HepG2 (cell line): ENCODE data around the gene OGG1. TPM values are rescaled to one million over a fixed set of nuclear protein-coding genes. Genes with fewer than 3 reads are reported as not detected.

Source experiments
- ATAC-seq: fragments of 200-7000 bp; cut with Tn5 transposase; 3 replicates; pipeline ENCODE4 v1.9.1; 2020; ENCODE audit warnings: mild to moderate bottlenecking, moderate library complexity
- BruUV-seq: library from RNA; stranded (reverse); fragments of 400-500 nt; replicated peaks from 2 replicates; lab custom pipeline; 2021; lab: Mats Ljungman, UMichigan
- CTCF ChIA-PET: fragments of 300-600 bp; formaldehyde crosslinking; extraction: SDS; loops from one replicate; lab custom pipeline; 2021; ENCODE audit warnings: low total read pairs, inconsistent platforms, low intra/inter-chr PET ratio; lab: Yijun Ruan, JAX
- POLR2A ChIA-PET: fragments of 350-600 bp; sonication (Branson Sonifier 250); formaldehyde crosslinking; loops from one replicate; lab custom pipeline; 2020; ENCODE audit warnings: antibody characterized with exemption, inconsistent platforms; lab: Yijun Ruan, JAX
- DNase-seq: peaks from one replicate; pipeline ENCODE4 v3.0.0-alpha.2; 2015; ENCODE audit warnings: low spot score
- FAIRE-seq: peaks from 3 replicates; lab custom pipeline; 2011; peaks lifted over from hg19 to GRCh38; lab: Jason Lieb, UNC
- H2AFZ ChIP-seq: one replicate; pipeline ENCODE4 v1.6.1; 2011; ENCODE audit warnings: low read length, inconsistent platforms
- H3K27ac ChIP-seq: fragments of 300-600 bp; 3 replicates; pipeline ENCODE4 v1.8.0; 2011; ENCODE audit warnings: mixed run types, mild to moderate bottlenecking, mixed read lengths, low read length, inconsistent platforms; ENCODE audit not compliant: insufficient read depth; ENCODE audit errors: extremely low read length
- H3K27me3 ChIP-seq, 2 experiments: fragments of 200-600 bp in 1 of 2; 2 replicates in 1 of 2; 3 replicates in 1 of 2; pipeline versions ENCODE4 v1.6.0 to v1.8.0; 2011; ENCODE audit warnings: low read length in 2 of 2, mild to moderate bottlenecking in 2 of 2, moderate library complexity in 2 of 2, inconsistent platforms in 1 of 2; ENCODE audit not compliant: insufficient read depth in 2 of 2, control insufficient read depth in 1 of 2
- H3K36me3 ChIP-seq, 2 experiments: fragments of 200-600 bp in 1 of 2; replicated peaks in 1 of 2; 2 replicates in 1 of 2; 3 replicates in 1 of 2; pipeline versions ENCODE4 v1.5.1 to v1.8.0; 2011; ENCODE audit warnings: low read length in 2 of 2, inconsistent platforms in 1 of 2; ENCODE audit not compliant: insufficient read depth in 2 of 2, control insufficient read depth in 1 of 2
- H3K4me1 ChIP-seq: 2 replicates; pipeline ENCODE4 v1.5.1; 2012; ENCODE audit warnings: low read length, inconsistent platforms; ENCODE audit not compliant: insufficient read depth
- H3K4me2 ChIP-seq: 2 replicates; pipeline ENCODE4 v1.6.0; 2011; ENCODE audit warnings: low read depth, low read length, inconsistent platforms
- H3K4me3 ChIP-seq, 3 experiments: fragments of 200-600 bp in 1 of 3; sonication (generic), shearing (Covaris generic) in 1 of 3; replicated peaks in 1 of 3; 2 replicates each; pipeline ENCODE4 v1.5.1; 2011 to 2016; ENCODE audit warnings: low read length in 3 of 3, inconsistent platforms in 2 of 3, low read depth in 2 of 3, mild to moderate bottlenecking in 2 of 3, control low read depth in 1 of 3, mixed read lengths in 1 of 3; ENCODE audit not compliant: insufficient read depth in 1 of 3
- H3K79me2 ChIP-seq: one replicate; pipeline ENCODE4 v1.6.1; 2011; ENCODE audit warnings: low read length, inconsistent platforms; ENCODE audit not compliant: insufficient read depth
- H3K9ac ChIP-seq: 2 replicates; pipeline ENCODE4 v1.6.0; 2011; ENCODE audit warnings: mild to moderate bottlenecking, low read depth, low read length, inconsistent platforms; ENCODE audit not compliant: insufficient read depth
- H3K9me3 ChIP-seq: 2 replicates; pipeline ENCODE4 v1.5.1; 2012; ENCODE audit warnings: mild to moderate bottlenecking, low read length
- H4K20me1 ChIP-seq: 2 replicates; pipeline ENCODE4 v1.6.0; 2011; ENCODE audit warnings: inconsistent platforms, mild to moderate bottlenecking, low read length, moderate library complexity; ENCODE audit not compliant: insufficient read depth
- FOXA3 ChIP-seq: IDR thresholded peaks from 2 replicates; pipeline ENCODE4 v1.6.1; 2016; ENCODE audit warnings: missing genetic modification reagents, missing compliant biosample characterization
- HHEX ChIP-seq: IDR thresholded peaks from 2 replicates; pipeline ENCODE4 v1.6.1; 2016; ENCODE audit warnings: control low read depth
- HOXA7 ChIP-seq: sonication (generic); formaldehyde crosslinking; IDR thresholded peaks from 2 replicates; pipeline ENCODE4 v1.8.1; 2022; ENCODE audit warnings: mild to moderate bottlenecking, missing genetic modification reagents, moderate library complexity
- KAT7 ChIP-seq: IDR thresholded peaks from 2 replicates; pipeline ENCODE4 v1.6.1; 2018; ENCODE audit warnings: borderline replicate concordance, missing compliant biosample characterization
- KDM3A ChIP-seq: IDR thresholded peaks from 2 replicates; pipeline ENCODE4 v1.6.1; 2018; ENCODE audit warnings: low read depth, missing compliant biosample characterization
- MAFF ChIP-seq: IDR thresholded peaks from 2 replicates; pipeline ENCODE4 v1.6.1; 2011; ENCODE audit warnings: low read depth, low read length, improper control_type of control experiment
- ZNF124 ChIP-seq: sonication (generic); formaldehyde crosslinking; IDR thresholded peaks from 2 replicates; pipeline ENCODE4 v1.4.0; 2020; ENCODE audit warnings: missing genetic modification reagents
- WGBS: methylation state at CpG from one replicate; pipeline ENCODE4 v1.1.6; 2017; ENCODE audit warnings: low lambda C conversion rate; 5-methylcytosine and 5-hydroxymethylcytosine counted together
- in situ Hi-C: cut with HindIII; loops from 2 replicates; pipeline ENCODE4 v1.10.0; 2017; ENCODE audit warnings: low pct_unique_long_range_greater_than_20kb; ENCODE audit not compliant: extremely low pct_ligation_motif_present
- intact Hi-C: fragments of 100-400 bp; cut with micrococcal nuclease; formaldehyde crosslinking; loops from one replicate; pipeline ENCODE4 v1.10.0; 2022; ENCODE audit not compliant: unreplicated experiment
- polyA plus RNA-seq, 8 experiments: library from polyadenylated mRNA; depleted of rRNA in 3 of 8; stranded (reverse) in 7 of 8; unstranded in 1 of 8; fragments of >200 nt; fragmentation: Illumina TruSeq in 4 of 8; extraction: Trizol in 4 of 8; gene quantifications; 2 replicates each; pipeline versions ENCODE4 v1.2.1 to v1.2.3, GENCODE V29; 2011 to 2016; ENCODE audit warnings: low read depth in 4 of 8, missing spikeins in 1 of 8, mixed read lengths in 1 of 8; ENCODE audit not compliant: insufficient read depth in 1 of 8
- total RNA-seq, 5 experiments: library from RNA; depleted of rRNA; stranded (reverse); fragments of >200 nt; fragmentation: Illumina TruSeq; extraction: Trizol; gene quantifications; 2 replicates each; pipeline ENCODE4 v1.2.3, GENCODE V29; 2016; ENCODE audit warnings: low read depth in 1 of 5
- TF ChIP-seq, protein P1 (sequence below): sonication (generic); formaldehyde crosslinking; conservative IDR thresholded peaks from 2 replicates; pipeline ENCODE4 v1.4.0; 2020; ENCODE audit warnings: missing genetic modification reagents
- TF ChIP-seq, protein P2 (sequence below): sonication (generic); formaldehyde crosslinking; IDR thresholded peaks from 2 replicates; pipeline ENCODE4 v1.4.0; 2020; ENCODE audit warnings: missing genetic modification reagents
- TF ChIP-seq, protein P3 (sequence below): sonication (generic); formaldehyde crosslinking; IDR thresholded peaks from 2 replicates; pipeline ENCODE4 v1.8.0; 2022; ENCODE audit warnings: mild to moderate bottlenecking, missing genetic modification reagents, borderline replicate concordance
- TF ChIP-seq, protein P4 (sequence below), 2 experiments: sonication (generic) in 1 of 2; formaldehyde crosslinking in 1 of 2; IDR thresholded peaks; 2 replicates each; pipeline versions ENCODE4 v1.5.1 to v1.6.1; 2011 to 2020; ENCODE audit warnings: borderline replicate concordance in 1 of 2, low read depth in 1 of 2, low read length in 1 of 2, mild to moderate bottlenecking in 1 of 2, missing genetic modification reagents in 1 of 2, moderate library complexity in 1 of 2
- TF ChIP-seq, protein P5 (sequence below): sonication (generic); formaldehyde crosslinking; IDR thresholded peaks from 2 replicates; pipeline ENCODE4 v1.4.0; 2020; ENCODE audit warnings: missing genetic modification reagents

The OGG1 gene
- total and polyA plus RNA-seq, 2 of the 13 experiments (the other 11 are each of a cell fraction or from before 2014, with no cell fraction given): 28.7 to 33.2 TPM

DNA sequence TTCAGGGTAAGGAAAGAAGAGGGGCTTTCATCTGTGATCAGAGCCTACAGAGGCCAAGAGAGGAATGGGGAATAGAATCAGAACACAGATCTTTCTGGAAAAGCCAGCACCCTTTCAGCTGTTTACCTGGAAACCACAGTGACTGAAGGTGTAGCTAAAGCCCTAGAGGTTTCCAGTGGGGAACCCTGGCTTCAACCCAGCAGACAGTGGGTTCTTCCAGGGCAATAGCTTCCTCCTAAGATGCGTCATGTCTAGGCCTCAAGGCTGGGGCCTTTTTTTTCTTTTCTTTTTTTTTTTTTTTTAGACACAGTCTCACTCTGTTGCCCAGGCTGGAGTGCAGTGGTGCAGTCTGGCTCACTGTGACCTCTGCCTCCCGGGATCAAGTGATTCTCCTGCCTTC is 49.2 kb upstream of the OGG1 start:
- no peaks in the 10 kb centered on the region for H3K9me3 ChIP-seq
- no peak for FAIRE-seq
- intact Hi-C loops (no loop called here), in situ Hi-C loops (no loop called here)
- H3K4me1 ChIP-seq: peaks cover 12% of the 10 kb centered on the region; the same call in 1 of the 2 replicates
- no peak overlapping the region for H2AFZ ChIP-seq
- no peaks in the 10 kb centered on the region; a peak in 1 of 5 replicates for H3K27me3 ChIP-seq
- H3K27ac ChIP-seq: no peak overlapping the region
- TF ChIP-seq KAT7 (CRISPR knock-in tag): no peak
- no peak for TF ChIP-seq KDM3A
- TF ChIP-seq, protein P1, sequence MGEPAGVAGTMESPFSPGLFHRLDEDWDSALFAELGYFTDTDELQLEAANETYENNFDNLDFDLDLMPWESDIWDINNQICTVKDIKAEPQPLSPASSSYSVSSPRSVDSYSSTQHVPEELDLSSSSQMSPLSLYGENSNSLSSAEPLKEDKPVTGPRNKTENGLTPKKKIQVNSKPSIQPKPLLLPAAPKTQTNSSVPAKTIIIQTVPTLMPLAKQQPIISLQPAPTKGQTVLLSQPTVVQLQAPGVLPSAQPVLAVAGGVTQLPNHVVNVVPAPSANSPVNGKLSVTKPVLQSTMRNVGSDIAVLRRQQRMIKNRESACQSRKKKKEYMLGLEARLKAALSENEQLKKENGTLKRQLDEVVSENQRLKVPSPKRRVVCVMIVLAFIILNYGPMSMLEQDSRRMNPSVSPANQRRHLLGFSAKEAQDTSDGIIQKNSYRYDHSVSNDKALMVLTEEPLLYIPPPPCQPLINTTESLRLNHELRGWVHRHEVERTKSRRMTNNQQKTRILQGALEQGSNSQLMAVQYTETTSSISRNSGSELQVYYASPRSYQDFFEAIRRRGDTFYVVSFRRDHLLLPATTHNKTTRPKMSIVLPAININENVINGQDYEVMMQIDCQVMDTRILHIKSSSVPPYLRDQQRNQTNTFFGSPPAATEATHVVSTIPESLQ: no peak
- TF ChIP-seq, protein P2, sequence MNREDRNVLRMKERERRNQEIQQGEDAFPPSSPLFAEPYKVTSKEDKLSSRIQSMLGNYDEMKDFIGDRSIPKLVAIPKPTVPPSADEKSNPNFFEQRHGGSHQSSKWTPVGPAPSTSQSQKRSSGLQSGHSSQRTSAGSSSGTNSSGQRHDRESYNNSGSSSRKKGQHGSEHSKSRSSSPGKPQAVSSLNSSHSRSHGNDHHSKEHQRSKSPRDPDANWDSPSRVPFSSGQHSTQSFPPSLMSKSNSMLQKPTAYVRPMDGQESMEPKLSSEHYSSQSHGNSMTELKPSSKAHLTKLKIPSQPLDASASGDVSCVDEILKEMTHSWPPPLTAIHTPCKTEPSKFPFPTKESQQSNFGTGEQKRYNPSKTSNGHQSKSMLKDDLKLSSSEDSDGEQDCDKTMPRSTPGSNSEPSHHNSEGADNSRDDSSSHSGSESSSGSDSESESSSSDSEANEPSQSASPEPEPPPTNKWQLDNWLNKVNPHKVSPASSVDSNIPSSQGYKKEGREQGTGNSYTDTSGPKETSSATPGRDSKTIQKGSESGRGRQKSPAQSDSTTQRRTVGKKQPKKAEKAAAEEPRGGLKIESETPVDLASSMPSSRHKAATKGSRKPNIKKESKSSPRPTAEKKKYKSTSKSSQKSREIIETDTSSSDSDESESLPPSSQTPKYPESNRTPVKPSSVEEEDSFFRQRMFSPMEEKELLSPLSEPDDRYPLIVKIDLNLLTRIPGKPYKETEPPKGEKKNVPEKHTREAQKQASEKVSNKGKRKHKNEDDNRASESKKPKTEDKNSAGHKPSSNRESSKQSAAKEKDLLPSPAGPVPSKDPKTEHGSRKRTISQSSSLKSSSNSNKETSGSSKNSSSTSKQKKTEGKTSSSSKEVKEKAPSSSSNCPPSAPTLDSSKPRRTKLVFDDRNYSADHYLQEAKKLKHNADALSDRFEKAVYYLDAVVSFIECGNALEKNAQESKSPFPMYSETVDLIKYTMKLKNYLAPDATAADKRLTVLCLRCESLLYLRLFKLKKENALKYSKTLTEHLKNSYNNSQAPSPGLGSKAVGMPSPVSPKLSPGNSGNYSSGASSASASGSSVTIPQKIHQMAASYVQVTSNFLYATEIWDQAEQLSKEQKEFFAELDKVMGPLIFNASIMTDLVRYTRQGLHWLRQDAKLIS (CRISPR knock-in tag): no peak
- TF ChIP-seq, protein P3, sequence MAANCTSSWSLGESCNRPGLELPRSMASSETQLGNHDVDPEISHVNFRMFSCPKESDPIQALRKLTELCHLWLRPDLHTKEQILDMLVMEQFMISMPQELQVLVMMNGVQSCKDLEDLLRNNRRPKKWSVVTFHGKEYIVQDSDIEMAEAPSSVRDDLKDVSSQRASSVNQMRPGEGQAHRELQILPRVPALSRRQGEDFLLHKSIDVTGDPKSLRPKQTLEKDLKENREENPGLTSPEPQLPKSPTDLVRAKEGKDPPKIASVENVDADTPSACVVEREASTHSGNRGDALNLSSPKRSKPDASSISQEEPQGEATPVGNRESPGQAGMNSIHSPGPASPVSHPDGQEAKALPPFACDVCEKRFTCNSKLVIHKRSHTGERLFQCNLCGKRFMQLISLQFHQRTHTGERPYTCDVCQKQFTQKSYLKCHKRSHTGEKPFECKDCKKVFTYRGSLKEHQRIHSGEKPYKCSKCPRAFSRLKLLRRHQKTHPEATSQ: no peak
- TF ChIP-seq, protein P4, sequence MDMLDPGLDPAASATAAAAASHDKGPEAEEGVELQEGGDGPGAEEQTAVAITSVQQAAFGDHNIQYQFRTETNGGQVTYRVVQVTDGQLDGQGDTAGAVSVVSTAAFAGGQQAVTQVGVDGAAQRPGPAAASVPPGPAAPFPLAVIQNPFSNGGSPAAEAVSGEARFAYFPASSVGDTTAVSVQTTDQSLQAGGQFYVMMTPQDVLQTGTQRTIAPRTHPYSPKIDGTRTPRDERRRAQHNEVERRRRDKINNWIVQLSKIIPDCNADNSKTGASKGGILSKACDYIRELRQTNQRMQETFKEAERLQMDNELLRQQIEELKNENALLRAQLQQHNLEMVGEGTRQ (IDR thresholded peaks at IDR 0.05; ENCODE audit: low read depth, low read length): no peak
- TF ChIP-seq, protein P4 (CRISPR knock-in tag; IDR thresholded peaks at IDR 0.05; ENCODE audit: borderline replicate concordance): no peak
- TF ChIP-seq MAFF: no peak
- TF ChIP-seq, protein P5, sequence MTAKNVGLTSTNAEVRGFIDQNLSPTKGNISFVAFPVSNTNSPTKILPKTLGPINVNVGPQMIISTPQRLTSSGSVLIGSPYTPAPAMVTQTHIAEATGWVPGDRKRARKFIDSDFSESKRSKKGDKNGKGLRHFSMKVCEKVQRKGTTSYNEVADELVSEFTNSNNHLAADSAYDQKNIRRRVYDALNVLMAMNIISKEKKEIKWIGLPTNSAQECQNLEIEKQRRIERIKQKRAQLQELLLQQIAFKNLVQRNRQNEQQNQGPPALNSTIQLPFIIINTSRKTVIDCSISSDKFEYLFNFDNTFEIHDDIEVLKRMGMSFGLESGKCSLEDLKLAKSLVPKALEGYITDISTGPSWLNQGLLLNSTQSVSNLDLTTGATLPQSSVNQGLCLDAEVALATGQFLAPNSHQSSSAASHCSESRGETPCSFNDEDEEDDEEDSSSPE (CRISPR knock-in tag): no peak
- TF ChIP-seq HHEX: no peak
- TF ChIP-seq ZNF124: no peak
- TF ChIP-seq HOXA7: no peak
- TF ChIP-seq FOXA3 (CRISPR knock-in tag): no peak
- no TSS peak for BruUV-seq
- H4K20me1 ChIP-seq: no peaks in the 10 kb centered on the region
- H3K36me3 ChIP-seq: peaks cover 3 to 10% of the 10 kb centered on the region in 2 experiments; a peak in 3 of 5 replicates
- H3K4me3 ChIP-seq: no peak overlapping the region
- H3K4me2 ChIP-seq: no peak overlapping the region
- ChIA-PET POLR2A (no interaction called here), CTCF (no interaction called here)
- DNase-seq: no peak
- ATAC-seq: no peak
- H3K79me2 ChIP-seq: no peaks in the 10 kb centered on the region
- WGBS: 95% methylated on average over 2 of the region's 2 CpGs
- H3K9ac ChIP-seq: no peak overlapping the region
